ENCODE results near the gene DAPK2.

The DAPK2 gene

GRCh38 chr15:64004056-64004455, 42.2 kb downstream of the DAPK2 start:
- TF ChIP-seq GLIS3 (CRISPR knock-in tag; IDR thresholded peaks at IDR 0.05) (no peak), BACH2 (CRISPR knock-in tag; IDR thresholded peaks at IDR 0.05; ENCODE audit: borderline replicate concordance) (no peak), PPARA (CRISPR knock-in tag; IDR thresholded peaks at IDR 0.05; ENCODE audit: borderline replicate concordance) (no peak), TOX (CRISPR knock-in tag; IDR thresholded peaks at IDR 0.05; ENCODE audit: borderline replicate concordance) (no peak), ZFP30 (CRISPR knock-in tag; IDR thresholded peaks at IDR 0.05) (no peak), CSDC2 (CRISPR knock-in tag; IDR thresholded peaks at IDR 0.05) (no peak), ARNTL (CRISPR knock-in tag; IDR thresholded peaks at IDR 0.05; ENCODE audit: borderline replicate concordance, low read depth) (no peak), CSRNP3 (CRISPR knock-in tag; IDR thresholded peaks at IDR 0.05) (no peak), ISL1 (CRISPR knock-in tag; IDR thresholded peaks at IDR 0.05) (no peak), ZNF70 (CRISPR knock-in tag; IDR thresholded peaks at IDR 0.05) (no peak), PATZ1 (CRISPR knock-in tag; IDR thresholded peaks at IDR 0.05; ENCODE audit: borderline replicate concordance) (no peak), RARB (CRISPR knock-in tag; IDR thresholded peaks at IDR 0.05) (no peak), ZFP3 (CRISPR knock-in tag; IDR thresholded peaks at IDR 0.05) (no peak), POU6F1 (CRISPR knock-in tag; IDR thresholded peaks at IDR 0.05; ENCODE audit: borderline replicate concordance, low read depth) (no peak), ZNF8 (CRISPR knock-in tag; IDR thresholded peaks at IDR 0.05) (no peak), TSHZ2 (CRISPR knock-in tag; IDR thresholded peaks at IDR 0.05) (no peak), ZNF565 (CRISPR knock-in tag; conservative IDR thresholded peaks at IDR 0.05; ENCODE audit: low read depth) (no peak), OSR1 (CRISPR knock-in tag; IDR thresholded peaks at IDR 0.05) (no peak)
- no peak for ATAC-seq

DNA sequence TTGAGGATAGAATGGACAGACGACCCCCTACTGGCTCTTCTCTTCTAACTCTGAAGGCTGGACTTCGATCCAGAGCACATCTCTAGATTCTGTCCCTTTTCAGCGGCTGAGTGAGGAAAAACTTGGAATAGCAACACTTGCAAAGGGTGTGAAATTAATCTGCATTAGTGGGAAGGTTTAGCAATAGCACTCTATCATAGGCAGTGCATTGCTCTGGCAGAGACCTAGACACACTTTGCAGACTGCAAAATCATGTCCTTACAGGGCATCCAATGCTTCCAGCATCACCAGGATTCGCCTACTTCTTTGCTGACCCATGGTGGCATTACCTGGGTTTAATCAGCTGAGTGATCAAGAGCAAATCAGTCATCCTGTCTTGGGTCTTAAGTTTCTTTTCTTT, 43.1 kb downstream of the DAPK2 start:
- ATAC-seq = no peak
- TF ChIP-seq PPARA (CRISPR knock-in tag; IDR thresholded peaks at IDR 0.05; ENCODE audit: borderline replicate concordance) (no peak), TCF4 (CRISPR knock-in tag; IDR thresholded peaks at IDR 0.05; ENCODE audit: borderline replicate concordance) (no peak), PATZ1 (CRISPR knock-in tag; IDR thresholded peaks at IDR 0.05; ENCODE audit: borderline replicate concordance) (no peak), ZNF70 (CRISPR knock-in tag; IDR thresholded peaks at IDR 0.05) (no peak), ZC3H10 (CRISPR knock-in tag; IDR thresholded peaks at IDR 0.05) (no peak), TSHZ2 (CRISPR knock-in tag; IDR thresholded peaks at IDR 0.05) (no peak), POU6F1 (CRISPR knock-in tag; IDR thresholded peaks at IDR 0.05; ENCODE audit: borderline replicate concordance, low read depth) (no peak), ZNF565 (CRISPR knock-in tag; conservative IDR thresholded peaks at IDR 0.05; ENCODE audit: low read depth) (no peak), CSRNP3 (CRISPR knock-in tag; IDR thresholded peaks at IDR 0.05) (no peak), RARB (CRISPR knock-in tag; IDR thresholded peaks at IDR 0.05) (no peak)
